Activated naive CD4-positive, alpha-beta T cell treated with anti-CD3 and anti-CD28 coated beads for 36 hours (primary cell): ENCODE results near the gene MDH2. TPM values are rescaled to one million over a fixed set of nuclear protein-coding genes. Genes with fewer than 3 reads are reported as not detected.
"Not testable (repeated sequence)": the region's sequence is repeated elsewhere in the genome, so short reads cannot be mapped to it uniquely, and the experiment has no call there.

Source experiments
- CTCF ChIA-PET: fragments of 350-600 bp; sonication (Branson Sonifier 250); formaldehyde crosslinking; loops from one replicate; lab custom pipeline; 2021; ENCODE audit warnings: antibody characterized with exemption; lab: Charles Lee
- DNase-seq: peaks from one replicate; pipeline ENCODE4 v3.0.0-alpha.2; 2020
- H3K27ac Mint-ChIP-seq: one replicate; pipeline ENCODE4 v1.8.0; 2021; ENCODE audit warnings: mild to moderate bottlenecking, mixed read lengths
- H3K27me3 Mint-ChIP-seq: one replicate; pipeline ENCODE4 v1.8.0; 2021; ENCODE audit warnings: low read depth, mixed read lengths
- H3K36me3 Mint-ChIP-seq: one replicate; pipeline ENCODE4 v1.8.0; 2021; ENCODE audit warnings: low read depth, mixed read lengths
- H3K4me1 Mint-ChIP-seq: one replicate; pipeline ENCODE4 v1.8.0; 2021; ENCODE audit warnings: low read depth, mixed read lengths
- H3K4me3 Mint-ChIP-seq: one replicate; pipeline ENCODE4 v1.8.0; 2021; ENCODE audit warnings: mild to moderate bottlenecking, moderate library complexity, mixed read lengths
- H3K9me3 Mint-ChIP-seq: one replicate; pipeline ENCODE4 v1.8.0; 2021; ENCODE audit warnings: mixed read lengths
- intact Hi-C: fragments of 100-400 bp; cut with micrococcal nuclease; formaldehyde crosslinking; loops from one replicate; pipeline ENCODE4 v1.15.1; 2023
- total RNA-seq, 2 experiments: library from RNA; stranded (reverse); gene quantifications; one replicate each; pipeline ENCODE4 v1.2.3, GENCODE V29; 2021

MDH2 gene
- total RNA-seq, 2 experiments from 2014 or later = 325 TPM

- Mint-ChIP-seq H3K27ac (no peak overlapping the region), H3K4me3 (no peak overlapping the region), H3K4me1 (peaks cover 5% of the 10 kb centered on the region), H3K9me3 (no peaks in the 10 kb centered on the region), H3K27me3 (no peaks in the 10 kb centered on the region), H3K36me3 (no peaks in the 10 kb centered on the region)
- intact Hi-C loops = no loop called here
- DNase-seq = no peak
- CTCF ChIA-PET = interaction anchor here (0.6 kb wide), 1 partner anchor 91 kb away, joined by 5 read pairs; no protein-coding TSS in a partner anchor
Measured at GRCh38 chr7:76076995-76077394, 29.1 kb downstream of the MDH2 start.

GRCh38 chr7:76077435-76077834 lies 29.5 kb downstream of the MDH2 start:
- H3K9me3 Mint-ChIP-seq = no peaks in the 10 kb centered on the region
- no peak overlapping the region for H3K27ac Mint-ChIP-seq
- intact Hi-C loops = no loop called here
- CTCF ChIA-PET = no interaction called here
- no peaks in the 10 kb centered on the region for H3K36me3 Mint-ChIP-seq
- H3K27me3 Mint-ChIP-seq = no peaks in the 10 kb centered on the region
- DNase-seq = no peak
- peaks cover 5% of the 10 kb centered on the region for H3K4me1 Mint-ChIP-seq
- H3K4me3 Mint-ChIP-seq = no peak overlapping the region

- intact Hi-C loops = no loop called here
- no peak for DNase-seq
- peaks cover 5% of the 10 kb centered on the region for H3K4me1 Mint-ChIP-seq
- no peaks in the 10 kb centered on the region for H3K9me3 Mint-ChIP-seq
- H3K36me3 Mint-ChIP-seq = no peaks in the 10 kb centered on the region
- H3K4me3 Mint-ChIP-seq = no peak overlapping the region
- H3K27ac Mint-ChIP-seq = no peak overlapping the region
- CTCF ChIA-PET = no interaction called here
- H3K27me3 Mint-ChIP-seq = no peaks in the 10 kb centered on the region
Measured at GRCh38 chr7:76080204-76080603, 32.3 kb downstream of the MDH2 start.

GRCh38 chr7:76084115-76084514 lies 36.2 kb downstream of the MDH2 start:
- CTCF ChIA-PET = not testable (repeated sequence)

GRCh38 chr7:76086070-76086469 lies 38.2 kb downstream of the MDH2 start:
- no peak for DNase-seq
- Mint-ChIP-seq H3K36me3 (no peaks in the 10 kb centered on the region), H3K9me3 (no peaks in the 10 kb centered on the region), H3K27ac (no peak overlapping the region), H3K27me3 (no peaks in the 10 kb centered on the region), H3K4me1 (no peaks in the 10 kb centered on the region), H3K4me3 (no peak overlapping the region)
- CTCF ChIA-PET = no interaction called here
- intact Hi-C loops = no loop called here

More at GRCh38 chr7:76084115-76084514, 36.2 kb downstream of the MDH2 start:
- H3K36me3 Mint-ChIP-seq, DNase-seq, H3K27ac Mint-ChIP-seq, intact Hi-C loops, H3K4me3 Mint-ChIP-seq, H3K27me3 Mint-ChIP-seq, H3K4me1 Mint-ChIP-seq, H3K9me3 Mint-ChIP-seq: not testable (repeated sequence)

GRCh38 chr7:76087362-76087791 lies 39.5 kb downstream of the MDH2 start:
- CTCF ChIA-PET, H3K9me3 Mint-ChIP-seq, H3K4me3 Mint-ChIP-seq, intact Hi-C loops, H3K36me3 Mint-ChIP-seq, H3K4me1 Mint-ChIP-seq, DNase-seq, H3K27me3 Mint-ChIP-seq, H3K27ac Mint-ChIP-seq: not testable (repeated sequence)

- CTCF ChIA-PET = interaction anchor here (0.6 kb wide), 1 partner anchor 21 kb away, joined by 5 read pairs; no protein-coding TSS in a partner anchor
- DNase-seq = no peak
Measured at GRCh38 chr7:76089865-76090475, 42.1 kb downstream of the MDH2 start.

GRCh38 chr7:76091506-76091905 lies 43.6 kb downstream of the MDH2 start:
- Mint-ChIP-seq H3K9me3 (no peaks in the 10 kb centered on the region), H3K4me1 (no peaks in the 10 kb centered on the region), H3K4me3 (no peak overlapping the region), H3K36me3 (no peaks in the 10 kb centered on the region), H3K27ac (no peak overlapping the region), H3K27me3 (no peaks in the 10 kb centered on the region)
- no peak for DNase-seq
- CTCF ChIA-PET = interaction anchor here (1.0 kb wide), 1 partner anchor 62 kb away, joined by 3 read pairs; no protein-coding TSS in a partner anchor
- intact Hi-C loops = no loop called here

More at GRCh38 chr7:76089865-76090475, 42.1 kb downstream of the MDH2 start:
- no peaks in the 10 kb centered on the region for H3K9me3 Mint-ChIP-seq
- no peak overlapping the region for H3K27ac Mint-ChIP-seq
- no peak overlapping the region for H3K4me3 Mint-ChIP-seq
- intact Hi-C loops = no loop called here
- no peaks in the 10 kb centered on the region for H3K36me3 Mint-ChIP-seq
- H3K4me1 Mint-ChIP-seq = no peaks in the 10 kb centered on the region
- H3K27me3 Mint-ChIP-seq = no peaks in the 10 kb centered on the region

- H3K4me3 Mint-ChIP-seq, H3K4me1 Mint-ChIP-seq, H3K27ac Mint-ChIP-seq, DNase-seq, intact Hi-C loops, H3K36me3 Mint-ChIP-seq, H3K9me3 Mint-ChIP-seq, H3K27me3 Mint-ChIP-seq: not testable (repeated sequence)
- CTCF ChIA-PET = interaction anchor here (0.6 kb wide), 1 partner anchor 9 kb away, joined by 3 read pairs; no protein-coding TSS in a partner anchor
Measured at GRCh38 chr7:76093531-76093930, 45.6 kb downstream of the MDH2 start.

GRCh38 chr7:76094326-76094725 lies 46.4 kb downstream of the MDH2 start:
- H3K27me3 Mint-ChIP-seq, H3K27ac Mint-ChIP-seq, H3K9me3 Mint-ChIP-seq, H3K4me1 Mint-ChIP-seq, DNase-seq, H3K4me3 Mint-ChIP-seq, H3K36me3 Mint-ChIP-seq, intact Hi-C loops: not testable (repeated sequence)
- CTCF ChIA-PET = interaction anchor here (0.6 kb wide), 1 partner anchor 8 kb away, joined by 3 read pairs; no protein-coding TSS in a partner anchor

GRCh38 chr7:76095908-76096307 lies 48.0 kb downstream of the MDH2 start:
- no peaks in the 10 kb centered on the region for H3K4me1 Mint-ChIP-seq

GRCh38 chr7:76101693-76102437 lies 54.0 kb downstream of the MDH2 start:
- H3K27ac Mint-ChIP-seq, H3K36me3 Mint-ChIP-seq, DNase-seq, H3K9me3 Mint-ChIP-seq, H3K27me3 Mint-ChIP-seq, H3K4me3 Mint-ChIP-seq, intact Hi-C loops, CTCF ChIA-PET: not testable (repeated sequence)
- peaks cover 10% of the 10 kb centered on the region for H3K4me1 Mint-ChIP-seq

More at GRCh38 chr7:76095908-76096307, 48.0 kb downstream of the MDH2 start:
- intact Hi-C loops = no loop called here
- Mint-ChIP-seq H3K27me3 (no peaks in the 10 kb centered on the region), H3K9me3 (no peaks in the 10 kb centered on the region), H3K36me3 (no peaks in the 10 kb centered on the region), H3K27ac (no peak overlapping the region), H3K4me3 (no peak overlapping the region)
- CTCF ChIA-PET = no interaction called here
- DNase-seq = no peak

- H3K4me3 Mint-ChIP-seq, H3K27me3 Mint-ChIP-seq, H3K36me3 Mint-ChIP-seq, intact Hi-C loops, H3K9me3 Mint-ChIP-seq, H3K27ac Mint-ChIP-seq, DNase-seq, CTCF ChIA-PET: not testable (repeated sequence)
- H3K4me1 Mint-ChIP-seq = peaks cover 10% of the 10 kb centered on the region
Measured at GRCh38 chr7:76103788-76104187, 55.9 kb downstream of the MDH2 start.
